Thoracic aorta (tissue), 2 donors: ENCODE data around the gene PTPRM. TPM values are rescaled to one million over a fixed set of nuclear protein-coding genes. Genes with fewer than 3 reads are reported as not detected.

ENCODE experiments used
- ATAC-seq: fragments of 150-250 bp; one replicate; pipeline ENCODE4 v1.8.0; 2017; ENCODE audit warnings: low read depth; ENCODE audit not compliant: insufficient number of reproducible peaks, low FRiP score
- DNase-seq: peaks from one replicate; pipeline ENCODE4 v3.0.0-alpha.2; 2020; ENCODE audit warnings: low spot score
- H3K27ac ChIP-seq, 2 donors: fragments of 200-600 bp; sonication (generic); 1 replicate in 1 of 2; 2 replicates in 1 of 2; pipeline ENCODE4 v1.5.1; 2016; ENCODE audit warnings: mild to moderate bottlenecking in 2 of 2, moderate library complexity in 2 of 2
- H3K27me3 ChIP-seq: fragments of 200-600 bp; sonication (generic); replicated peaks from 2 replicates; pipeline ENCODE4 v1.6.0; 2016; ENCODE audit warnings: mild to moderate bottlenecking; ENCODE audit not compliant: insufficient read depth
- H3K36me3 ChIP-seq: fragments of 200-600 bp; sonication (generic); one replicate; pipeline ENCODE4 v1.5.1; 2016
- H3K4me1 ChIP-seq, 2 donors: fragments of 200-600 bp; sonication (generic); 1 replicate in 1 of 2; 2 replicates in 1 of 2; pipeline versions ENCODE4 v1.5.1 to v1.6.0; 2016; ENCODE audit warnings: low read depth in 2 of 2, mild to moderate bottlenecking in 1 of 2; ENCODE audit not compliant: control insufficient read depth in 1 of 2
- H3K4me3 ChIP-seq: fragments of 200-600 bp; sonication (generic); 2 replicates; pipeline ENCODE4 v1.5.1; 2016; ENCODE audit warnings: mild to moderate bottlenecking
- H3K9me3 ChIP-seq: fragments of 200-600 bp; sonication (generic); 2 replicates; pipeline ENCODE4 v1.5.1; 2016
- total RNA-seq, 2 donors: library from RNA; depleted of rRNA; stranded (reverse); fragments of >200 nt; gene quantifications; one replicate each; pipeline versions ENCODE4 v1.1.0 to v1.2.3, GENCODE V29; 2016
- TF ChIP-seq, protein P1 (sequence below): fragments of 200-600 bp; sonication (generic); IDR thresholded peaks from one replicate; pipeline ENCODE4 v1.5.1; 2019; ENCODE audit warnings: antibody characterized with exemption

The PTPRM gene
- total RNA-seq, 2 donors from 2014 or later = 90.3 to 102 TPM

DNA sequence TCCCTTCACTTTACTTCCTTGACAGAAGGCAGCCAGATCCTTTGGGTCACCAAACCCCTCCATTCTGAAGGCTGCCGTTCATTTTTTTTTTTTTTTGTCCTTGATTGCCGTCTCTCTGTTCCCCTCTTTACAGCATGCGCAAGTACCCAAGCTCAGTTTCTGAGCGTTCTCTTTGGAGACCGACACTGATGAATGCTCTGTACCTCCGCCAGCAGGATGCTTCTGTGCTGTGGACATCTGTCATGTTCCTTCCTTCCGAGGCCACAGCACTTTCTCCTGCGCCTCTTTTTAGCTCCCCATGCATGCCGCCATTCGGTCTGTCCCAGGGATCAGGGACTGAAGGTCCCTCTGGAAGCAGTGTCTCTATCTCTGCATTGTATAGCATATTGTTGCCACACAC lies 763.5 kb downstream of the PTPRM start:
- Histone ChIP-seq H3K4me1 (peaks cover 18 to 37% of the 10 kb centered on the region in 2 donors), H3K36me3 (no peaks in the 10 kb centered on the region), H3K27ac (no peak overlapping the region), H3K4me3 (no peak overlapping the region), H3K27me3 (no peaks in the 10 kb centered on the region), H3K9me3 (no peaks in the 10 kb centered on the region)
- DNase-seq (no peak), ATAC-seq (no peak)
- TF ChIP-seq, protein P1, sequence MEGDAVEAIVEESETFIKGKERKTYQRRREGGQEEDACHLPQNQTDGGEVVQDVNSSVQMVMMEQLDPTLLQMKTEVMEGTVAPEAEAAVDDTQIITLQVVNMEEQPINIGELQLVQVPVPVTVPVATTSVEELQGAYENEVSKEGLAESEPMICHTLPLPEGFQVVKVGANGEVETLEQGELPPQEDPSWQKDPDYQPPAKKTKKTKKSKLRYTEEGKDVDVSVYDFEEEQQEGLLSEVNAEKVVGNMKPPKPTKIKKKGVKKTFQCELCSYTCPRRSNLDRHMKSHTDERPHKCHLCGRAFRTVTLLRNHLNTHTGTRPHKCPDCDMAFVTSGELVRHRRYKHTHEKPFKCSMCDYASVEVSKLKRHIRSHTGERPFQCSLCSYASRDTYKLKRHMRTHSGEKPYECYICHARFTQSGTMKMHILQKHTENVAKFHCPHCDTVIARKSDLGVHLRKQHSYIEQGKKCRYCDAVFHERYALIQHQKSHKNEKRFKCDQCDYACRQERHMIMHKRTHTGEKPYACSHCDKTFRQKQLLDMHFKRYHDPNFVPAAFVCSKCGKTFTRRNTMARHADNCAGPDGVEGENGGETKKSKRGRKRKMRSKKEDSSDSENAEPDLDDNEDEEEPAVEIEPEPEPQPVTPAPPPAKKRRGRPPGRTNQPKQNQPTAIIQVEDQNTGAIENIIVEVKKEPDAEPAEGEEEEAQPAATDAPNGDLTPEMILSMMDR = no peak

DNA sequence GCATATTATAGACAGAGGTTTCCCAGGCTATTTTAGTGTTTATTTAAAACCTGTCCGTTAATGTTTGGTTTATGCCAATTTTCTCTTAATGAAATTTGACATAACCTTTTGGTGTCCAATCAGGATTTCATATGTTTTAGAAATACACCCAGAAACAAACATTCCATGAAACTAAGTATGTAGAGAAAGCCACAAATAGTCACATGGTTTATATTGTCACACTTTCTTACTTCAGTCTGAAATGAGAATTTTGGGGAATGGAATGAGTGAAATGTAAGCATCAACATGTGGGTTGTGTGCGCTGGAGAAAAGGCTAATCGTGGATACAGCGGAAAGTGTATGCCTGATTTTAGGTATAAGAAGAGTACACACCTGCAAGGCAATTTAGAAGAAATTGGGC lies 765.2 kb downstream of the PTPRM start:
- TF ChIP-seq, protein P1 = no peak
- no peak for ATAC-seq

DNA sequence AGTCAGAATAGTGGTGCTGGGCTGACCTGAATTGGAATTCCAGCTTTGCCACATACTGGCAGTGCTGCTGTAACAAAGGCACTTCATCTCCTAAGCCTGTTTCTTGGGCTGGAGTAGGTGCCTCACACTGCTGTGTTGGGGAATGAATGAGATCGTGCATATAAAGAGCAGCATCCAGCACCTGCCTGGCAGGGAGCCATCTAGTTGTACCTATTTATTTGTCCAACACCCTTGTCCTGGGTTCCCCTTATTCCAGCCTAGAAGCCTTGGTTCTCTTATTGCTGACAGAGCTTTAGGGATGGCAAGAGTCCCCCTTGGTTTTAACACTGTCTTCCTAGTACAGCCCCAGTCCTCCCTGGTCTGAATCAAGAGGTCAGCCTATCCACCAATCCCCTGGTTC lies 766.8 kb downstream of the PTPRM start:
- ATAC-seq = no peak
- Histone ChIP-seq H3K4me3 (no peak overlapping the region), H3K9me3 (no peaks in the 10 kb centered on the region), H3K36me3 (no peaks in the 10 kb centered on the region), H3K27me3 (no peaks in the 10 kb centered on the region), H3K27ac (no peak overlapping the region), H3K4me1 (peaks cover 9 to 14% of the 10 kb centered on the region in 2 donors)
- DNase-seq = no peak
- TF ChIP-seq, protein P1 = no peak

More for the DNA sequence above, 765.2 kb downstream of the PTPRM start:
- H3K4me3 ChIP-seq = no peak overlapping the region
- DNase-seq = no peak
- H3K9me3 ChIP-seq = no peaks in the 10 kb centered on the region
- no peaks in the 10 kb centered on the region for H3K27me3 ChIP-seq
- H3K27ac ChIP-seq = no peak overlapping the region
- H3K36me3 ChIP-seq = no peaks in the 10 kb centered on the region
- H3K4me1 ChIP-seq = peaks cover 18 to 30% of the 10 kb centered on the region in 2 donors

DNA sequence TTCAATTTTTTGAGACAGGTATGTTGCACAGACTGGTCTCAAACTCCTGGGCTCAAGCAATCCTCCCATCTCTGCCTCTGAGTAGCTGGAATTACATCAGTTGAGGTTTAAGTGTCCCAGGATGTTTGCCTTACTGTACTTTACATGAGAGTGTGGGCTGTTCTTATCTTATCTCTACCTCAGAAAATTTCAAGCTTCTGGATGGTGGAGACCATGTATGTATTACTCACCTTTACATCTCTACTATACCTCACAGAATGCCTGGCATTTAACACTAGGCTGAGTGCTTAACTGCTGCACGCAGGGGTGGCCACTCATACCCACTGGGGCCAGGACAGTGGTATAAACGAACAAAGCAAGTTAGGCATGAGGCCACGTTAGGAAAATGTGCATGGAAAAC lies 770.1 kb downstream of the PTPRM start:
- Histone ChIP-seq H3K36me3 (no peaks in the 10 kb centered on the region), H3K4me1 (peaks cover 17 to 32% of the 10 kb centered on the region in 2 donors), H3K9me3 (no peaks in the 10 kb centered on the region), H3K4me3 (no peak overlapping the region), H3K27ac (no peak overlapping the region), H3K27me3 (no peaks in the 10 kb centered on the region)
- DNase-seq (no peak), ATAC-seq (no peak)
- TF ChIP-seq, protein P1 = no peak

DNA sequence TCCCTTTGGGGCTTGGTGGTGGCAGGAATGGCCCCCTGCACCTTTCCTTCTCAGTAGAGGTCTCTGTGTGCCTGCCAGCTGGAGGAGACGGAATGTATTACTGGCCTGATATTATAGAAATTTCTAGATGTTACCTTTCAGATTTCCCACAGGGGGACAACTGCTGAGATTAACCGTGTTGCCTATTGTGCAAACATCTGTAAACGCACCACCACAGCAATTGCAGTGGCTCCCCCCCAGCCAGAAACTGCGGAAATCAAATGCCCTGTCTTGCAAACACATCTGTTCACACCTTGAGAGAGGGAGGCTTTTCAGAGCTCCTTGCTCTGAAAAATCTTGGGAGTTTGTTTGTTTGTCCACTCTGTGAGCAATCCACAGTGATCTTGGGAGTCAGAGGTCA lies 772.1 kb downstream of the PTPRM start:
- DNase-seq = no peak
- H3K27me3 ChIP-seq = no peaks in the 10 kb centered on the region
- H3K4me1 ChIP-seq = peaks cover 29 to 47% of the 10 kb centered on the region in 2 donors
- TF ChIP-seq, protein P1 = no peak
- H3K27ac ChIP-seq = peak overlapping the region in 1 of 2 donors; percentile 31
- no peak for ATAC-seq
- no peaks in the 10 kb centered on the region for H3K9me3 ChIP-seq
- no peaks in the 10 kb centered on the region for H3K36me3 ChIP-seq
- no peak overlapping the region for H3K4me3 ChIP-seq
